ENCODE results near the gene CPNE2. TPM values are rescaled to one million over a fixed set of nuclear protein-coding genes. Genes with fewer than 3 reads are reported as not detected.

The CPNE2 gene
- polyA plus RNA-seq, 1 experiment, result 80.6 TPM

DNA sequence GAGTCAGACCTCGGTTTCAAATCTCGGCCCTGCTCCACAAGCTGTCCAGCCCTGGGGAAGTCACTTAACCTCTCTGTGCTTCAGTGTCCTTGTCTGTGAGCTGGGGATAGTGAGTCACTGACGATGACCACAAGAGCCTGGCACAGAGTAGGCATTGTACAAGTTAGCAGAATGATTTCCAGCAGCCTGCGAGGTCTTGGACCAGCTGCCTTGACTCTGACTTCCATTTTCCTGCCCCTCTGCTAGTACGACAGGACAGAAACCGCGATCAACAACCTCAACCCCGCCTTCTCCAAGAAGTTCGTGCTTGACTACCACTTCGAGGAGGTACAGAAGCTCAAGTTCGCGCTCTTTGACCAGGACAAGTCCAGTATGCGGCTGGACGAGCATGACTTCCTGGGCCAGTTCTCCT lies 20.7 kb downstream of the CPNE2 start:
- no peaks in the 10 kb centered on the region for H3K27me3 ChIP-seq (ENCODE audit: control insufficient read depth, insufficient read depth, low read length)
- peaks cover 20% of the 10 kb centered on the region for H3K36me3 ChIP-seq (ENCODE audit: control insufficient read depth, insufficient read depth, low read length)
- DNase-seq (ENCODE audit: low read depth), result no peak
- ChIA-PET CTCF (interaction anchor here (1.1 to 3.2 kb wide), 3 partner anchors 9 to 55 kb away, joined by 3 to 16 read pairs (median 4); partner anchors contain the start of gene CPNE2), POLR2A (no interaction called here)
- TF ChIP-seq, protein P1, sequence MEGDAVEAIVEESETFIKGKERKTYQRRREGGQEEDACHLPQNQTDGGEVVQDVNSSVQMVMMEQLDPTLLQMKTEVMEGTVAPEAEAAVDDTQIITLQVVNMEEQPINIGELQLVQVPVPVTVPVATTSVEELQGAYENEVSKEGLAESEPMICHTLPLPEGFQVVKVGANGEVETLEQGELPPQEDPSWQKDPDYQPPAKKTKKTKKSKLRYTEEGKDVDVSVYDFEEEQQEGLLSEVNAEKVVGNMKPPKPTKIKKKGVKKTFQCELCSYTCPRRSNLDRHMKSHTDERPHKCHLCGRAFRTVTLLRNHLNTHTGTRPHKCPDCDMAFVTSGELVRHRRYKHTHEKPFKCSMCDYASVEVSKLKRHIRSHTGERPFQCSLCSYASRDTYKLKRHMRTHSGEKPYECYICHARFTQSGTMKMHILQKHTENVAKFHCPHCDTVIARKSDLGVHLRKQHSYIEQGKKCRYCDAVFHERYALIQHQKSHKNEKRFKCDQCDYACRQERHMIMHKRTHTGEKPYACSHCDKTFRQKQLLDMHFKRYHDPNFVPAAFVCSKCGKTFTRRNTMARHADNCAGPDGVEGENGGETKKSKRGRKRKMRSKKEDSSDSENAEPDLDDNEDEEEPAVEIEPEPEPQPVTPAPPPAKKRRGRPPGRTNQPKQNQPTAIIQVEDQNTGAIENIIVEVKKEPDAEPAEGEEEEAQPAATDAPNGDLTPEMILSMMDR (IDR thresholded peaks at IDR 0.05; ENCODE audit: insufficient read depth, low read depth, low read length), result no peak
- no peak overlapping the region for H3K4me3 ChIP-seq (ENCODE audit: low read depth, low read length)

DNA sequence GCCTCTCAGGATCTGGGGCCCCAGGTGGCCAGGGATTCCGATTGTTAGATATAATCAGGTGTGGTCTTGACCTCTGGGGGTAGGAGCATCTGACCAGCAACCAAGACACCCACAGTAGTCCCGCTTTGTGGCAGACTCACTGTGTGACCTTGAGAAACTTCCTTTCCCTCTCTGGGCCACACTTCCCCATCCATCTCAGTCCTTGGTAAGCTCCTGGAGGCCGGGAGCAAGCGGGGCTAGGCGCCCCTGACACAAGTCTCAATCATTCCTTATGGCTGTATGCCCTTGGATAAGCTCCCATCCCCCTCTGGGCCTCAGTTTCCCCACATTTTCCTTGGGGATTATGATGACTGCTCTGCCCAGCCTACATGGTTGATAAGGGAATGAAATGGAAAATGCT lies 21.3 kb downstream of the CPNE2 start:
- Histone ChIP-seq H3K36me3 (ENCODE audit: control insufficient read depth, insufficient read depth, low read length) (peaks cover 20% of the 10 kb centered on the region), H3K27me3 (ENCODE audit: control insufficient read depth, insufficient read depth, low read length) (no peaks in the 10 kb centered on the region), H3K4me3 (ENCODE audit: low read depth, low read length) (no peak overlapping the region)
- TF ChIP-seq, protein P1 (IDR thresholded peaks at IDR 0.05; ENCODE audit: insufficient read depth, low read depth, low read length), result no peak
- ChIA-PET POLR2A (interaction anchor here (0.6 kb wide), 1 partner anchor 178 kb away, joined by 3 read pairs; no protein-coding TSS in a partner anchor), CTCF (interaction anchor here (1.1 to 3.2 kb wide), 3 partner anchors 10 to 54 kb away, joined by 3 to 16 read pairs (median 4); partner anchors contain the start of gene CPNE2)
- DNase-seq (ENCODE audit: low read depth), result no peak

- DNase-seq (ENCODE audit: low read depth), result no peak
- TF ChIP-seq, protein P1 (IDR thresholded peaks at IDR 0.05; ENCODE audit: insufficient read depth, low read depth, low read length), result no peak
- peaks cover 22% of the 10 kb centered on the region for H3K36me3 ChIP-seq (ENCODE audit: control insufficient read depth, insufficient read depth, low read length)
- CTCF ChIA-PET, result interaction anchor here (0.6 to 1.4 kb wide), 2 partner anchors 14 to 388 kb away, joined by 3 read pairs; no protein-coding TSS in a partner anchor
- H3K4me3 ChIP-seq (ENCODE audit: low read depth, low read length), result no peak overlapping the region
- no peaks in the 10 kb centered on the region for H3K27me3 ChIP-seq (ENCODE audit: control insufficient read depth, insufficient read depth, low read length)
- POLR2A ChIA-PET, result no interaction called here
Observed at GRCh38 chr16:57115168-57115513, 22.8 kb downstream of the CPNE2 start.

DNA sequence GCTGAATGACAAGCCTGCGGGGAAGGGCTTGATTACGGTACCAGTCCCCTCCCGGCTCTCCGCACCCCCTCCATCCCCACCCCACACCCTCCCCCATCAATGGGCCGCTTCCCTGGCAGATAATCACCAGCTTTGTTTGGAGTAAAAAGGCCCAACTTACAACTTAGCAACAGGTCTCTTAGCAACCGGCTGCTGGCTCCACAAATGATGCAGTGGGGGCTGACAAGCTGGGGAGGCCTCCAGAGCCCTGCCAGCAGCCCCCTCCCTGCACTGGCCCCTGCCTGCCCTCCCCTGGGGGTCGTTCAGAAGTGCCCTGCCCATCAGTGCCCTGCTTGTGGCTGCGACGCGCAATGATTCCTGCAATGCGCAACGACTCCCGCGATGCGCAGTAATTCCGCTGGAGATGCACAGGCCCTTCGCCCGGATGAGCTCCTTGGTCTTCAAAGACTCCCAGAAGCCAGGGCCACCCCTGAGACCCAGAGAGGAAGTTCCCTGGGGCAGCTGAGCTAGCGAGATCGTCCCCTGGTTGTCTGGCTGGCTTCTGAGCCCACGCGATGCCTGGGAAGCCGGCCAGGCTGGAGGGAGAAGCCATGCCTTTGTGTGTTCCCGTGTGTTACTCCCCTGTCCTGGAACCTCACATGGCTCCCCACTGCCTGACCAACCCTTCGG lies 23.3 kb downstream of the CPNE2 start:
- ChIA-PET POLR2A (no interaction called here), CTCF (interaction anchor here (0.6 to 1.4 kb wide), 2 partner anchors 14 to 388 kb away, joined by 3 read pairs; no protein-coding TSS in a partner anchor)
- peaks cover 22% of the 10 kb centered on the region for H3K36me3 ChIP-seq (ENCODE audit: control insufficient read depth, insufficient read depth, low read length)
- TF ChIP-seq, protein P1 (IDR thresholded peaks at IDR 0.05; ENCODE audit: insufficient read depth, low read depth, low read length), result no peak
- H3K4me3 ChIP-seq (ENCODE audit: low read depth, low read length), result no peak overlapping the region
- no peaks in the 10 kb centered on the region for H3K27me3 ChIP-seq (ENCODE audit: control insufficient read depth, insufficient read depth, low read length)
- DNase-seq (ENCODE audit: low read depth), result no peak

DNA sequence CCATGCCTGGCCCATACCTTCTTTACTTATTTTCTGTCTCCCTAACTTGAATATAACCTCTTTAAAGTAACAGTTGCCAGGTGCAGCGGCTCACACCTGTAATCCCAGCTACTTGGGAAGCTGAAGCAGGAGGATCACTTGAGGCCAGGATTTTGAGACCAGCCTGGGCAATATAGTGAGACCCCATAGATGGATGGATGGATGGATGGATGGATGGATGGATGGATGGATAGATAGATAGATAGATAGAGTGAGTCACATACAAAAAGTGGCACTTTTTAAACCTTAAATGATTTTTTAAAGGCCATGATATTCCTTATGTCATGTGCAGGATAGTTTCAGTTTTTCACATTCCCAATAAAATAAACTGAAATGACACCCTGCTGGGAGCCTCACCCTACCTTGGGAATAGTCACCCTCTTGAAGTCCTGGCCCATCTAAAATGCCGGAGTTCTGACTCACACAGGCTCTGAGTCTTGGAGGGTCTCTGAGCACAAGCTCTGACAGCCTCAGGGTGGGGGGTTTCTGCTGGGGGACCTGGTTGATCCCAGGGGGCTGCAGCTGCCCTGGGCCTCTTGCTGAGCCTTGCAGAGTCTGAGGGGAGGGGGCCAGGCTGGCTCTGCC lies 26.2 kb downstream of the CPNE2 start:
- no peak overlapping the region for H3K4me3 ChIP-seq (ENCODE audit: low read depth, low read length)
- H3K36me3 ChIP-seq (ENCODE audit: control insufficient read depth, insufficient read depth, low read length), result peaks cover 26% of the 10 kb centered on the region
- DNase-seq (ENCODE audit: low read depth), result no peak
- no peaks in the 10 kb centered on the region for H3K27me3 ChIP-seq (ENCODE audit: control insufficient read depth, insufficient read depth, low read length)
- TF ChIP-seq, protein P1 (IDR thresholded peaks at IDR 0.05; ENCODE audit: insufficient read depth, low read depth, low read length), result no peak
- POLR2A ChIA-PET, result no interaction called here
- CTCF ChIA-PET, result interaction anchor here (0.8 to 1.1 kb wide), 2 partner anchors 13 to 15 kb away, joined by 3 to 4 read pairs; no protein-coding TSS in a partner anchor
